ENCODE results near the gene BRMS1. TPM values are rescaled to one million over a fixed set of nuclear protein-coding genes. Genes with fewer than 3 reads are reported as not detected.

BRMS1 gene
- total RNA-seq, 5 donors from 2014 or later (not counting 1 experiment from before 2014, with no cell fraction given), result 42.9 to 58.8 (median 54.8) TPM

GRCh38 chr11:66309475-66309874 lies 35.4 kb downstream of the BRMS1 start:
- no peaks in the 10 kb centered on the region for H3K27me3 Mint-ChIP-seq
- ChIA-PET POLR2A (no interaction called here), CTCF (no interaction called here)
- H3K4me3 ChIP-seq (ENCODE audit: control insufficient read depth in 1 of 2, extremely low read depth in 1 of 2, low read length in 1 of 2), result no peak overlapping the region
- peaks cover 0 to 12% of the 10 kb centered on the region in 2 experiments for H3K27me3 ChIP-seq (replicated peaks in 1 of 2; ENCODE audit: control insufficient read depth in 2 of 2, extremely low read depth in 1 of 2, insufficient read depth in 2 of 2, low read length in 1 of 2)
- H3K9me3 Mint-ChIP-seq, result no peaks in the 10 kb centered on the region
- H3K27ac ChIP-seq (ENCODE audit: low read length), result no peak overlapping the region
- H3K4me1 ChIP-seq (ENCODE audit: control insufficient read depth in 1 of 2, extremely low read depth in 1 of 2, insufficient read depth in 2 of 2, low read length in 2 of 2), result peaks cover 7 to 31% of the 10 kb centered on the region in 2 experiments
- WGBS (ENCODE audit: insufficient coverage), result 33% methylated on average over 2 of the region's 3 CpGs
- DNase-seq, result no peak
- no peak overlapping the region for H3K27ac Mint-ChIP-seq
- no peak overlapping the region for H3K4me3 Mint-ChIP-seq
- ATAC-seq (replicated peaks in 1 of 4), result no peak
- peaks cover 8 to 16% (median 13%) of the 10 kb centered on the region in 3 donors for H3K4me1 Mint-ChIP-seq
- no peaks in the 10 kb centered on the region for H3K36me3 ChIP-seq (ENCODE audit: control insufficient read depth in 2 of 2, extremely low read depth in 1 of 2, insufficient read depth in 1 of 2, low read length in 1 of 2)
- no peaks in the 10 kb centered on the region for H3K36me3 Mint-ChIP-seq
- H3K9me3 ChIP-seq, result no peaks in the 10 kb centered on the region

- CTCF ChIA-PET, result no interaction called here
- 83% methylated on average over 7 of the region's 12 CpGs for WGBS (ENCODE audit: insufficient coverage)
Measured at GRCh38 chr11:66302656-66303055, 42.2 kb downstream of the BRMS1 start.

DNA sequence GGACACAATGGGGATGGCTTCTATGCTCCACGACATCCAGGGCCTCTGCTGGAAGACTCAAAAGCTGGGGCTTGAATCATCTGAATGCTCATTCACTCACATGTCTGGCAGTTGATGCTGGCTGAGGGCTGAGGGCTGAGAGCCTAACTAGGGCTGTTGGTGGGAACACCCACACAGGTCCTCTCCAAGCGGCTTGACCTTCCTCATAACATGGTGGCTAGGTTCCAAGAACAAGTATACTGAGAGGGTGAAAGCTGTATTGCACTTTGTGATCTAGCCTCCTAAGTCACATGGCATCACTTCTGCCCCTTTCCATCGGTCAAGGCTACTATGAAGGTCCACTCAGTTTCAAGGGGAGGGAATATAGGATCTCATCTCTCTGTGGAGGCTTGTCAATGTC lies 45.7 kb downstream of the BRMS1 start:
- no peaks in the 10 kb centered on the region for H3K4me1 ChIP-seq (ENCODE audit: control insufficient read depth in 1 of 2, extremely low read depth in 1 of 2, insufficient read depth in 2 of 2, low read length in 2 of 2)
- H3K27ac ChIP-seq (ENCODE audit: low read length), result no peak overlapping the region
- Mint-ChIP-seq H3K4me1 (no peaks in the 10 kb centered on the region), H3K27me3 (peaks cover 0 to 3% of the 10 kb centered on the region in 2 donors), H3K27ac (no peak overlapping the region), H3K4me3 (no peak overlapping the region), H3K9me3 (no peaks in the 10 kb centered on the region), H3K36me3 (no peaks in the 10 kb centered on the region)
- ChIA-PET CTCF (interaction anchor here in 1 of 2 donors (1.4 kb wide), 1 partner anchor 13 kb away, joined by 3 read pairs; no protein-coding TSS in a partner anchor), POLR2A (no interaction called here)
- H3K9me3 ChIP-seq, result no peaks in the 10 kb centered on the region
- ATAC-seq (replicated peaks in 1 of 4) (no peak), DNase-seq (no peak)
- no peaks in the 10 kb centered on the region for H3K36me3 ChIP-seq (ENCODE audit: control insufficient read depth in 2 of 2, extremely low read depth in 1 of 2, insufficient read depth in 1 of 2, low read length in 1 of 2)
- peaks cover 0 to 20% of the 10 kb centered on the region in 2 experiments for H3K27me3 ChIP-seq (replicated peaks in 1 of 2; ENCODE audit: control insufficient read depth in 2 of 2, extremely low read depth in 1 of 2, insufficient read depth in 2 of 2, low read length in 1 of 2)
- H3K4me3 ChIP-seq (ENCODE audit: control insufficient read depth in 1 of 2, extremely low read depth in 1 of 2, low read length in 1 of 2), result no peak overlapping the region
- no CpG with 5 or more reads among the region's 3 CpGs for WGBS (ENCODE audit: insufficient coverage)

More at GRCh38 chr11:66302656-66303055, 42.2 kb downstream of the BRMS1 start:
- no peak for ATAC-seq (replicated peaks in 1 of 4)
- H3K9me3 Mint-ChIP-seq, result no peaks in the 10 kb centered on the region
- no peaks in the 10 kb centered on the region for H3K9me3 ChIP-seq
- H3K36me3 ChIP-seq (ENCODE audit: control insufficient read depth in 2 of 2, extremely low read depth in 1 of 2, insufficient read depth in 1 of 2, low read length in 1 of 2), result no peaks in the 10 kb centered on the region
- no peaks in the 10 kb centered on the region for H3K36me3 Mint-ChIP-seq
- POLR2A ChIA-PET, result no interaction called here
- H3K4me3 ChIP-seq (ENCODE audit: control insufficient read depth in 1 of 2, extremely low read depth in 1 of 2, low read length in 1 of 2), result no peak overlapping the region
- no peak overlapping the region for H3K27ac Mint-ChIP-seq
- DNase-seq, result no peak
- H3K4me1 ChIP-seq (ENCODE audit: control insufficient read depth in 1 of 2, extremely low read depth in 1 of 2, insufficient read depth in 2 of 2, low read length in 2 of 2), result no peaks in the 10 kb centered on the region
- no peaks in the 10 kb centered on the region for H3K4me1 Mint-ChIP-seq
- peaks cover 0 to 14% of the 10 kb centered on the region in 2 experiments for H3K27me3 ChIP-seq (replicated peaks in 1 of 2; ENCODE audit: control insufficient read depth in 2 of 2, extremely low read depth in 1 of 2, insufficient read depth in 2 of 2, low read length in 1 of 2)
- no peak overlapping the region for H3K27ac ChIP-seq (ENCODE audit: low read length)
- no peak overlapping the region for H3K4me3 Mint-ChIP-seq
- no peaks in the 10 kb centered on the region for H3K27me3 Mint-ChIP-seq

DNA sequence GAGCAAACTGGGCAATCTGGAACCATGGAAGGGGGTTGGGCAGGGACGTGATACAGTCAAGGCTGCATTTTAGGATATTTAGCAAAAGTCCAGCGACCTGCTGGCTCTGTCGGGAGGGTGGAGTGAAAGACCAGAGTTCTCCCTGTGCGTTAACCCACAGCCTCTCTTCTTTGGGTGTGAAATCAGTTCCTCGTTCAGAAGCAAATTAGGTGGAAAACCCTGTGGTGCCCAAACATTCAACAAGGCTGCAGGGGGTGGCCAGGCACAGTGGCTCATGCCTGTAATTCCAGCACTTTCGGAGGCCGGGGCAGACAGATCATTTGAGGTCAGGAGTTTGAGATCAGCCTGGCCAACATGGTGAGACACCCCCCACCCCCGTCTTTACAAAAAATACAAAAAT lies 47.3 kb downstream of the BRMS1 start:
- H3K4me3 ChIP-seq (ENCODE audit: control insufficient read depth in 1 of 2, extremely low read depth in 1 of 2, low read length in 1 of 2), result no peak overlapping the region
- H3K36me3 ChIP-seq (ENCODE audit: control insufficient read depth in 2 of 2, extremely low read depth in 1 of 2, insufficient read depth in 1 of 2, low read length in 1 of 2), result no peaks in the 10 kb centered on the region
- DNase-seq (no peak), ATAC-seq (replicated peaks in 1 of 4) (no peak)
- peaks cover 9 to 14% of the 10 kb centered on the region in 2 donors for H3K27me3 Mint-ChIP-seq
- H3K4me1 ChIP-seq (ENCODE audit: control insufficient read depth in 1 of 2, extremely low read depth in 1 of 2, insufficient read depth in 2 of 2, low read length in 2 of 2), result peaks cover 0 to under 1% of the 10 kb centered on the region in 2 experiments
- no peaks in the 10 kb centered on the region for H3K9me3 ChIP-seq
- POLR2A ChIA-PET, result no interaction called here
- H3K4me1 Mint-ChIP-seq, result peaks cover 3 to 4% (median 3%) of the 10 kb centered on the region in 3 donors
- no peak overlapping the region for H3K4me3 Mint-ChIP-seq
- H3K27me3 ChIP-seq (replicated peaks in 1 of 2; ENCODE audit: control insufficient read depth in 2 of 2, extremely low read depth in 1 of 2, insufficient read depth in 2 of 2, low read length in 1 of 2), result peaks cover 0 to 33% of the 10 kb centered on the region in 2 experiments
- H3K9me3 Mint-ChIP-seq, result no peaks in the 10 kb centered on the region
- 70% methylated on average over 5 of the region's 8 CpGs for WGBS (ENCODE audit: insufficient coverage)
- H3K27ac Mint-ChIP-seq, result no peak overlapping the region
- no peaks in the 10 kb centered on the region for H3K36me3 Mint-ChIP-seq
- CTCF ChIA-PET, result interaction anchor here in 1 of 2 donors (0.6 to 0.7 kb wide), 2 partner anchors 235 to 372 kb away, joined by 3 read pairs; no protein-coding TSS in a partner anchor
- no peak overlapping the region for H3K27ac ChIP-seq (ENCODE audit: low read length)

- ChIA-PET CTCF (no interaction called here), POLR2A (no interaction called here)
- Mint-ChIP-seq H3K9me3 (no peaks in the 10 kb centered on the region), H3K27ac (no peak overlapping the region), H3K27me3 (peaks cover 12 to 21% of the 10 kb centered on the region in 2 donors), H3K4me1 (peaks cover 16 to 18% (median 17%) of the 10 kb centered on the region in 3 donors), H3K4me3 (no peak overlapping the region), H3K36me3 (no peaks in the 10 kb centered on the region)
- DNase-seq, result no peak
- H3K9me3 ChIP-seq, result no peaks in the 10 kb centered on the region
- ATAC-seq (replicated peaks in 1 of 4), result no peak
- WGBS (ENCODE audit: insufficient coverage), result 81% methylated on average over 120 of the region's 123 CpGs
- peaks cover 0 to 46% of the 10 kb centered on the region in 2 experiments for H3K27me3 ChIP-seq (replicated peaks in 1 of 2; ENCODE audit: control insufficient read depth in 2 of 2, extremely low read depth in 1 of 2, insufficient read depth in 2 of 2, low read length in 1 of 2)
- no peak overlapping the region for H3K27ac ChIP-seq (ENCODE audit: low read length)
- no peaks in the 10 kb centered on the region for H3K36me3 ChIP-seq (ENCODE audit: control insufficient read depth in 2 of 2, extremely low read depth in 1 of 2, insufficient read depth in 1 of 2, low read length in 1 of 2)
- H3K4me1 ChIP-seq (ENCODE audit: control insufficient read depth in 1 of 2, extremely low read depth in 1 of 2, insufficient read depth in 2 of 2, low read length in 2 of 2), result peaks cover 0 to 19% of the 10 kb centered on the region in 2 experiments
- H3K4me3 ChIP-seq (ENCODE audit: control insufficient read depth in 1 of 2, extremely low read depth in 1 of 2, low read length in 1 of 2), result no peak overlapping the region
Measured at GRCh38 chr11:66294626-66295620, 50.0 kb downstream of the BRMS1 start.

DNA sequence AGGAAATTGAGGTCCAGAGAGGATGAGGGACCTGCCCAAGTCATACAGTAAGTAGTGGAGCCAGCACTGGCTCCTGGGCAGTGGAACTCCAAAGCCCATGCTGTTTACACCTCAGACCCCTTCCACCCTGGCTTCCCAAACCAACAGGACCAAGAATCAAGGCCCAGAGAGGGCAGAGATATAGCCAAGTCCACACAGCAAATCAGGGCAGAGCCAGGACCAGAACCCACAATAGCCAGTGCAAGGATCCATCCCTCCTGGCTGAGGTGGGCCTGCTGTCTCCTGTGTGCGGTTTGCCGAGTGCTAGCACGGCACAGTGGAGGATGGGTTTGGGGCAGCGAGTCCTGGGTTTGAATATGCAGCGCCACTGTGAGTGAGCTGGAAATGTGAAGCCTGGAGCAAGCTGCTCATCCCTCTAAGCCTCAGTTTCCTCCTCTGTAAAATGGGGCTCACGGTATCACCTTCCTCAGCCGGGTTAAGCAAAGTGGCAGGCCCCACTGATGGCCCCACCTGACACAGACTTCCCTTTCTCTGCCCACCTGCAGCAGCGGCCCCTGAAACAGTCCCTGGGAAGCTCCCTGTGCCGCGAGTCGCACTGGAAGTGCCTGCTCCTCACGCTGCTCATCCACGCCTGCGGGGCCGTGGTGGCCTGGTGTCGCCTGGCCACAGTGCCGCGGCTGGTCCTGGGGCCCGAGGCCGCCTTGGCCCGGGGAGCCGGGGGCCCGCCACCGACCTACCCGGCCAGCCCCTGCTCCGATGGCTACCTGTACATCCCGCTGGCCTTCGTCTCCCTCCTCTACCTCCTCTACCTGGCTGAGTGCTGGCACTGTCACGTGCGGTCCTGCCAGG lies 50.9 kb downstream of the BRMS1 start:
- H3K27ac Mint-ChIP-seq, result no peak overlapping the region

More for the DNA sequence above, 50.9 kb downstream of the BRMS1 start:
- H3K36me3 ChIP-seq (ENCODE audit: control insufficient read depth in 2 of 2, extremely low read depth in 1 of 2, insufficient read depth in 1 of 2, low read length in 1 of 2), result no peaks in the 10 kb centered on the region
- H3K4me1 ChIP-seq (ENCODE audit: control insufficient read depth in 1 of 2, extremely low read depth in 1 of 2, insufficient read depth in 2 of 2, low read length in 2 of 2), result peaks cover 0 to 27% of the 10 kb centered on the region in 2 experiments
- H3K9me3 ChIP-seq, result no peaks in the 10 kb centered on the region
- ATAC-seq (replicated peaks in 1 of 4) (no peak), DNase-seq (no peak)
- no peaks in the 10 kb centered on the region for H3K36me3 Mint-ChIP-seq
- H3K27ac ChIP-seq (ENCODE audit: low read length), result no peak overlapping the region
- H3K9me3 Mint-ChIP-seq, result no peaks in the 10 kb centered on the region
- CTCF ChIA-PET, result no interaction called here
- POLR2A ChIA-PET, result no interaction called here
- peaks cover 0 to 46% of the 10 kb centered on the region in 2 experiments for H3K27me3 ChIP-seq (replicated peaks in 1 of 2; ENCODE audit: control insufficient read depth in 2 of 2, extremely low read depth in 1 of 2, insufficient read depth in 2 of 2, low read length in 1 of 2)
- H3K4me3 Mint-ChIP-seq, result peak overlapping the region in 2 of 3 donors; percentile 6 to 57
- 80% methylated on average over 24 of the region's 30 CpGs for WGBS (ENCODE audit: insufficient coverage)
- H3K4me3 ChIP-seq (ENCODE audit: control insufficient read depth in 1 of 2, extremely low read depth in 1 of 2, low read length in 1 of 2), result no peak overlapping the region
- peaks cover 26 to 27% (median 26%) of the 10 kb centered on the region in 3 donors for H3K4me1 Mint-ChIP-seq
- peaks cover 12 to 21% of the 10 kb centered on the region in 2 donors for H3K27me3 Mint-ChIP-seq

Data from T-cell (primary cell).